GM18873 (cell line): ENCODE measurements around the gene KAT2A.

ENCODE experiments used
- ATAC-seq: cut with Tn5 transposase; IDR thresholded peaks from one replicate; pipeline ENCODE4 v1.9.1; 2021; ENCODE audit warnings: mild to moderate bottlenecking, moderate library complexity, moderate number of reproducible peaks; ENCODE audit not compliant: unreplicated experiment, low FRiP score

KAT2A gene

GRCh38 chr17:42096360-42097111 is 24.6 kb downstream of the KAT2A start:
- ATAC-seq: no peak

GRCh38 chr17:42094375-42095069 is 26.6 kb downstream of the KAT2A start:
- no peak for ATAC-seq

- no peak for ATAC-seq
Observed at GRCh38 chr17:42092939-42093338, 28.2 kb downstream of the KAT2A start.

GRCh38 chr17:42090964-42091790 is 30.0 kb downstream of the KAT2A start:
- no peak for ATAC-seq

- ATAC-seq: no peak
Observed at GRCh38 chr17:42088736-42089135, 32.4 kb downstream of the KAT2A start.

GRCh38 chr17:42087736-42088705 is 33.1 kb downstream of the KAT2A start:
- ATAC-seq: no peak

GRCh38 chr17:42087042-42087701 is 34.0 kb downstream of the KAT2A start:
- ATAC-seq: no peak

GRCh38 chr17:42081516-42082129 is 39.5 kb downstream of the KAT2A start:
- ATAC-seq: no peak

- ATAC-seq: no peak
Observed at GRCh38 chr17:42079541-42079940, 41.6 kb downstream of the KAT2A start.

GRCh38 chr17:42078396-42079043 is 42.6 kb downstream of the KAT2A start:
- no peak for ATAC-seq

GRCh38 chr17:42077755-42078154 is 43.4 kb downstream of the KAT2A start:
- ATAC-seq: no peak

- ATAC-seq: no peak
Observed at GRCh38 chr17:42076797-42077559, 44.2 kb downstream of the KAT2A start.

- ATAC-seq: no peak
Observed at GRCh38 chr17:42075789-42076188, 45.4 kb downstream of the KAT2A start.

GRCh38 chr17:42072323-42073187 is 48.6 kb downstream of the KAT2A start:
- no peak for ATAC-seq

- ATAC-seq: no peak
Observed at GRCh38 chr17:42071810-42072209, 49.4 kb downstream of the KAT2A start.

GRCh38 chr17:42068979-42069378 is 52.2 kb downstream of the KAT2A start:
- ATAC-seq: no peak
